GM12878 (cell line): Measurements from ENCODE around the gene ACO1. TPM values are rescaled to one million over a fixed set of nuclear protein-coding genes. Genes with fewer than 3 reads are reported as not detected.

ENCODE experiments used
- ATAC-seq: fragments of 200-7000 bp; cut with Tn5 transposase; 3 replicates; pipeline ENCODE4 v1.9.1; 2020; ENCODE audit warnings: mild to moderate bottlenecking, moderate library complexity
- BruUV-seq: library from RNA; stranded (reverse); fragments of 400-500 nt; replicated peaks from 2 replicates; lab custom pipeline; 2021; lab: Mats Ljungman, UMichigan
- CTCF ChIA-PET: fragments of 300-600 bp; sonication (Branson Sonifier 250); formaldehyde crosslinking; extraction: SDS; loops from one replicate; lab custom pipeline; 2021; ENCODE audit warnings: inconsistent platforms; lab: Yijun Ruan, JAX
- POLR2A ChIA-PET: fragments of 350-600 bp; formaldehyde crosslinking; extraction: SDS; loops from one replicate; lab custom pipeline; 2021; ENCODE audit warnings: inconsistent platforms; lab: Charles Lee
- RAD21 ChIA-PET: fragments of 300-600 bp; sonication (Branson Sonifier 250); formaldehyde crosslinking; loops from one replicate; lab custom pipeline; 2023; ENCODE audit warnings: antibody characterized with exemption; ENCODE audit not compliant: unreplicated experiment; lab: Charles Lee
- SMC1A ChIA-PET: fragments of 300-600 bp; sonication (Branson Sonifier 250); formaldehyde crosslinking; loops from one replicate; lab custom pipeline; 2023; ENCODE audit not compliant: unreplicated experiment, uncharacterized antibody; lab: Charles Lee
- DNase-seq: peaks from one replicate; pipeline ENCODE4 v3.0.0-alpha.2; 2011; ENCODE audit warnings: low read depth, low spot score
- FAIRE-seq: peaks from 3 replicates; lab custom pipeline; 2011; peaks lifted over from hg19 to GRCh38; lab: Jason Lieb, UNC
- H2AFZ ChIP-seq: 2 replicates; pipeline ENCODE4 v1.6.0; 2011; ENCODE audit warnings: low read depth, low read length, control low read depth; ENCODE audit not compliant: control insufficient read depth
- H3K27ac ChIP-seq: 2 replicates; pipeline ENCODE4 v1.5.1; 2011; ENCODE audit warnings: control low read depth; ENCODE audit not compliant: control insufficient read depth, insufficient read depth
- H3K27me3 ChIP-seq, 2 experiments: replicated peaks in 1 of 2; 2 replicates each; pipeline versions ENCODE4 v1.6.0 to v1.6.1; 2011; ENCODE audit warnings: low read length in 1 of 2; ENCODE audit not compliant: control insufficient read depth in 2 of 2, insufficient read depth in 2 of 2
- H3K36me3 ChIP-seq, 2 experiments: 2 replicates each; pipeline ENCODE4 v1.5.1; 2011; ENCODE audit warnings: low read length in 1 of 2; ENCODE audit not compliant: control insufficient read depth in 2 of 2, insufficient read depth in 2 of 2
- H3K4me1 ChIP-seq: 2 replicates; pipeline ENCODE4 v1.6.1; 2011; ENCODE audit warnings: mild to moderate bottlenecking, low read length, moderate library complexity, mixed read lengths; ENCODE audit not compliant: control insufficient read depth, insufficient read depth
- H3K4me2 ChIP-seq: 2 replicates; pipeline ENCODE4 v1.6.0; 2011; ENCODE audit warnings: control low read depth; ENCODE audit not compliant: control insufficient read depth, insufficient read depth
- H3K4me3 ChIP-seq: fragments of 200-600 bp; sonication (generic); 2 replicates; pipeline ENCODE4 v1.5.1; 2016
- H3K79me2 ChIP-seq: 2 replicates; pipeline ENCODE4 v1.6.0; 2011; ENCODE audit warnings: low read length; ENCODE audit not compliant: control insufficient read depth, insufficient read depth
- H3K9ac ChIP-seq: 2 replicates; pipeline ENCODE4 v1.8.0; 2011; ENCODE audit warnings: low read length, control low read depth, mixed read lengths; ENCODE audit not compliant: control insufficient read depth, insufficient read depth
- H3K9me3 ChIP-seq: replicated peaks from 3 replicates; pipeline ENCODE4 v1.5.1; 2011; ENCODE audit warnings: mild to moderate bottlenecking, low read length; ENCODE audit not compliant: control insufficient read depth, insufficient read depth
- H4K20me1 ChIP-seq: 2 replicates; pipeline ENCODE4 v1.6.0; 2011; ENCODE audit not compliant: control insufficient read depth, insufficient read depth
- BACH1 ChIP-seq: fragments of 450-650 bp; IDR thresholded peaks from 2 replicates; pipeline ENCODE4 v1.6.1; 2017; ENCODE audit warnings: mild to moderate bottlenecking, borderline replicate concordance
- BCL11A ChIP-seq: IDR thresholded peaks from 2 replicates; pipeline ENCODE4 v1.6.1; 2011; ENCODE audit warnings: low read depth, low read length
- CEBPB ChIP-seq, 2 experiments: fragments of 150-350 bp in 1 of 2; IDR thresholded peaks; 2 replicates each; pipeline ENCODE4 v1.6.1; 2012 to 2014; ENCODE audit warnings: low read depth in 2 of 2, low read length in 2 of 2, borderline replicate concordance in 1 of 2, inconsistent platforms in 1 of 2
- CREM ChIP-seq: IDR thresholded peaks from 2 replicates; pipeline ENCODE4 v1.6.1; 2014; ENCODE audit warnings: antibody characterized with exemption, low read depth
- FOXK2 ChIP-seq: fragments of 450-650 bp; IDR thresholded peaks from 2 replicates; pipeline ENCODE4 v1.6.1; 2017; ENCODE audit warnings: mild to moderate bottlenecking, moderate library complexity
- JUNB ChIP-seq: IDR thresholded peaks from 2 replicates; pipeline ENCODE4 v1.6.1; 2016; ENCODE audit warnings: antibody characterized with exemption, mild to moderate bottlenecking
- MXI1 ChIP-seq: fragments of 150-350 bp; IDR thresholded peaks from 2 replicates; pipeline ENCODE4 v1.6.1; 2011; ENCODE audit warnings: low read depth, mild to moderate bottlenecking, inconsistent platforms, low read length, improper control_type of control experiment
- NFYA ChIP-seq: IDR thresholded peaks from 2 replicates; pipeline ENCODE4 v1.6.1; 2011; ENCODE audit warnings: low read depth, mild to moderate bottlenecking, low read length, improper control_type of control experiment, borderline replicate concordance
- PAX5 ChIP-seq: IDR thresholded peaks from 2 replicates; pipeline ENCODE4 v1.6.1; 2011; ENCODE audit warnings: low read depth, low read length, borderline replicate concordance
- SMAD5 ChIP-seq: IDR thresholded peaks from 2 replicates; pipeline ENCODE4 v1.6.1; 2016; ENCODE audit warnings: antibody characterized with exemption, low read depth
- STAT1 ChIP-seq: fragments of 450-650 bp; conservative IDR thresholded peaks from 2 replicates; pipeline ENCODE4 v1.6.1; 2014; ENCODE audit warnings: antibody characterized with exemption, mild to moderate bottlenecking
- TCF12 ChIP-seq: IDR thresholded peaks from 2 replicates; pipeline ENCODE4 v1.6.1; 2011; ENCODE audit warnings: low read depth, mild to moderate bottlenecking, low read length
- TCF7 ChIP-seq: IDR thresholded peaks from 2 replicates; pipeline ENCODE4 v1.6.1; 2014; ENCODE audit warnings: antibody characterized with exemption, borderline replicate concordance
- ZNF24 ChIP-seq: fragments of 450-650 bp; IDR thresholded peaks from 2 replicates; pipeline ENCODE4 v1.6.1; 2017; ENCODE audit warnings: antibody characterized with exemption, mild to moderate bottlenecking
- ZSCAN29 ChIP-seq: fragments of 450-650 bp; IDR thresholded peaks from 2 replicates; pipeline ENCODE4 v1.6.1; 2017; ENCODE audit warnings: mild to moderate bottlenecking, moderate library complexity
- WGBS: methylation state at CpG from one replicate; pipeline ENCODE4 v1.1.6; 2016; ENCODE audit warnings: low lambda C conversion rate; ENCODE audit not compliant: insufficient replicate concordance, insufficient coverage; ENCODE audit errors: missing lambda C conversion rate; 5-methylcytosine and 5-hydroxymethylcytosine counted together
- in situ Hi-C: fragments of 300-500 bp; cut with MboI; formaldehyde crosslinking; loops from 9 replicates; pipeline ENCODE4 v1.14.3; 2018; ENCODE audit warnings: mixed read lengths
- intact Hi-C: fragments of 100-400 bp; cut with micrococcal nuclease; formaldehyde crosslinking; loops from one replicate; pipeline ENCODE4 v1.14.2; 2022; ENCODE audit not compliant: unreplicated experiment
- polyA plus RNA-seq, 11 experiments: library from polyadenylated mRNA; depleted of rRNA in 4 of 11; unstranded in 6 of 11; stranded (reverse) in 5 of 11; fragments of >200 nt; fragmentation: Nextera tagmentation in 4 of 11; fragmentation: Illumina TruSeq in 1 of 11; extraction: Ambion mirVana in 4 of 11; extraction: Trizol in 1 of 11; gene quantifications; 1 replicate in 1 of 11; 2 replicates in 10 of 11; pipeline versions ENCODE4 v1.2.1 to v1.2.3, GENCODE V29; 2011 to 2016; ENCODE audit warnings: inconsistent platforms in 2 of 11, missing spikeins in 2 of 11, low read depth in 1 of 11
- total RNA-seq, 4 experiments: library from RNA; depleted of rRNA in 3 of 4; stranded (reverse); fragments of >200 nt in 3 of 4; fragmentation: Illumina TruSeq in 1 of 4; extraction: Trizol in 1 of 4; gene quantifications; 2 replicates each; pipeline versions ENCODE4 v1.2.1 to v1.2.3, GENCODE V29; 2013 to 2021
- TF ChIP-seq, protein P1 (sequence below): IDR thresholded peaks from 2 replicates; pipeline ENCODE4 v1.6.1; 2011; ENCODE audit warnings: borderline replicate concordance, low read depth, mild to moderate bottlenecking, moderate library complexity, mixed read lengths, low read length; ENCODE audit not compliant: insufficient read depth; ENCODE audit errors: extremely low read length
- TF ChIP-seq, protein P2 (sequence below): fragments of 450-650 bp; IDR thresholded peaks from 2 replicates; pipeline ENCODE4 v1.6.1; 2014; ENCODE audit warnings: mild to moderate bottlenecking
- TF ChIP-seq, protein P3 (sequence below): IDR thresholded peaks from 2 replicates; pipeline ENCODE4 v1.6.1; 2011; ENCODE audit warnings: low read depth, low read length, improper control_type of control experiment, borderline replicate concordance
- TF ChIP-seq, protein P4 (sequence below): IDR thresholded peaks from 2 replicates; pipeline ENCODE4 v1.6.1; 2011; ENCODE audit warnings: mild to moderate bottlenecking, low read depth, low read length, moderate library complexity; ENCODE audit not compliant: insufficient replicate concordance

ACO1 gene
- total and polyA plus RNA-seq, 10 of the 15 experiments (the other 5 are each of a cell fraction or from before 2014, with no cell fraction given), result 0.21 to 6.5 (median 3.3) TPM

DNA sequence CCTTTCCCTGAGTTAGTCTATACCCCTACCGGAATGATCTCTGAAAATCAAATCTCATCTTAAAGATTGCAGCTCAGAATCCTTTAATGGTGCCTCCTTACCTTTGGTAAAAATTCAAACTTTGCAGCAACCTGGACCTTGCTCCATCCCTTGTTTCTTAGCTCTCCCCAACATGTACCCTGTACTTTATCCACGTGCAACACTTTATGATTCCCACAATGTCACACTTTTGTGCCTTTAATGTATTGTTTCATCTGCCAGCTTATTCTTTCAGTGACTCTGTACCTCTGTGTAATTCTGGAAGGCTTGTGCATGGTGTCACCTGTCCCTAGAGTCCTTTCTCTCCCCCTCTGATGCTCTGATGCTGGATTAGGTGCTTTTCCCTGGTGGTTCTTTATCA, 9.5 kb downstream of the ACO1 start:
- H3K4me1 ChIP-seq, result no peaks in the 10 kb centered on the region
- H3K9me3 ChIP-seq, result no peaks in the 10 kb centered on the region
- ChIA-PET RAD21 (no interaction called here), SMC1A (interaction anchor here (1.2 to 1.3 kb wide), 2 partner anchors 10 to 15 kb away, joined by 3 to 4 read pairs; partner anchors contain the start of gene ACO1), POLR2A (no interaction called here), CTCF (interaction anchor here (1.5 to 2.0 kb wide), 2 partner anchors 14 to 186 kb away, joined by 7 to 12 read pairs; no protein-coding TSS in a partner anchor)
- H3K27me3 ChIP-seq, result no peaks in the 10 kb centered on the region
- in situ Hi-C loops (no loop called here), intact Hi-C loops (no loop called here)
- no peaks in the 10 kb centered on the region for H3K36me3 ChIP-seq
- H3K9ac ChIP-seq, result no peak overlapping the region
- no peaks in the 10 kb centered on the region for H4K20me1 ChIP-seq
- no peak for ATAC-seq
- WGBS, result 72% methylated on average over 2 of the region's 2 CpGs
- DNase-seq, result no peak
- TF ChIP-seq BACH1 (no peak), ZNF24 (no peak), TCF12 (no peak), BCL11A (no peak), TCF7 (no peak), SMAD5 (no peak), MXI1 (no peak), JUNB (no peak), PAX5 (no peak), NFYA (no peak), STAT1 (no peak), ZSCAN29 (no peak), CEBPB (IDR thresholded peaks at IDR 0.05; ENCODE audit: borderline replicate concordance in 1 of 2, low read depth in 2 of 2, low read length in 2 of 2) (no peak), FOXK2 (no peak), CREM (no peak)
- TF ChIP-seq, protein P1, sequence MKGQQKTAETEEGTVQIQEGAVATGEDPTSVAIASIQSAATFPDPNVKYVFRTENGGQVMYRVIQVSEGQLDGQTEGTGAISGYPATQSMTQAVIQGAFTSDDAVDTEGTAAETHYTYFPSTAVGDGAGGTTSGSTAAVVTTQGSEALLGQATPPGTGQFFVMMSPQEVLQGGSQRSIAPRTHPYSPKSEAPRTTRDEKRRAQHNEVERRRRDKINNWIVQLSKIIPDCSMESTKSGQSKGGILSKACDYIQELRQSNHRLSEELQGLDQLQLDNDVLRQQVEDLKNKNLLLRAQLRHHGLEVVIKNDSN, result no peak
- TF ChIP-seq, protein P2, sequence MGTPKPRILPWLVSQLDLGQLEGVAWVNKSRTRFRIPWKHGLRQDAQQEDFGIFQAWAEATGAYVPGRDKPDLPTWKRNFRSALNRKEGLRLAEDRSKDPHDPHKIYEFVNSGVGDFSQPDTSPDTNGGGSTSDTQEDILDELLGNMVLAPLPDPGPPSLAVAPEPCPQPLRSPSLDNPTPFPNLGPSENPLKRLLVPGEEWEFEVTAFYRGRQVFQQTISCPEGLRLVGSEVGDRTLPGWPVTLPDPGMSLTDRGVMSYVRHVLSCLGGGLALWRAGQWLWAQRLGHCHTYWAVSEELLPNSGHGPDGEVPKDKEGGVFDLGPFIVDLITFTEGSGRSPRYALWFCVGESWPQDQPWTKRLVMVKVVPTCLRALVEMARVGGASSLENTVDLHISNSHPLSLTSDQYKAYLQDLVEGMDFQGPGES, result no peak
- TF ChIP-seq, protein P3, sequence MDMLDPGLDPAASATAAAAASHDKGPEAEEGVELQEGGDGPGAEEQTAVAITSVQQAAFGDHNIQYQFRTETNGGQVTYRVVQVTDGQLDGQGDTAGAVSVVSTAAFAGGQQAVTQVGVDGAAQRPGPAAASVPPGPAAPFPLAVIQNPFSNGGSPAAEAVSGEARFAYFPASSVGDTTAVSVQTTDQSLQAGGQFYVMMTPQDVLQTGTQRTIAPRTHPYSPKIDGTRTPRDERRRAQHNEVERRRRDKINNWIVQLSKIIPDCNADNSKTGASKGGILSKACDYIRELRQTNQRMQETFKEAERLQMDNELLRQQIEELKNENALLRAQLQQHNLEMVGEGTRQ, result no peak
- TF ChIP-seq, protein P4, sequence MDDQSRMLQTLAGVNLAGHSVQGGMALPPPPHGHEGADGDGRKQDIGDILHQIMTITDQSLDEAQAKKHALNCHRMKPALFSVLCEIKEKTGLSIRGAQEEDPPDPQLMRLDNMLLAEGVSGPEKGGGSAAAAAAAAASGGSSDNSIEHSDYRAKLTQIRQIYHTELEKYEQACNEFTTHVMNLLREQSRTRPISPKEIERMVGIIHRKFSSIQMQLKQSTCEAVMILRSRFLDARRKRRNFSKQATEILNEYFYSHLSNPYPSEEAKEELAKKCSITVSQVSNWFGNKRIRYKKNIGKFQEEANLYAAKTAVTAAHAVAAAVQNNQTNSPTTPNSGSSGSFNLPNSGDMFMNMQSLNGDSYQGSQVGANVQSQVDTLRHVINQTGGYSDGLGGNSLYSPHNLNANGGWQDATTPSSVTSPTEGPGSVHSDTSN, result no peak
- FAIRE-seq, result no peak
- BruUV-seq, result no TSS peak
- no peak overlapping the region for H2AFZ ChIP-seq
- no peak overlapping the region for H3K27ac ChIP-seq
- no peaks in the 10 kb centered on the region for H3K79me2 ChIP-seq
- H3K4me3 ChIP-seq, result no peak overlapping the region
- H3K4me2 ChIP-seq, result no peak overlapping the region
